H9 (cell line): ENCODE results near the gene C1orf21. TPM values are rescaled to one million over a fixed set of nuclear protein-coding genes. Genes with fewer than 3 reads are reported as not detected.

Experiments used
- DNase-seq: peaks from one replicate; pipeline ENCODE4 v3.0.0-alpha.2; 2017
- H2AFZ ChIP-seq: one replicate; pipeline ENCODE4 v1.6.1; 2013; ENCODE audit warnings: mild to moderate bottlenecking, low read length, control low read depth, moderate library complexity
- H2AK5ac ChIP-seq: 2 replicates; pipeline ENCODE4 v1.6.1; 2013; ENCODE audit warnings: low read length, control low read depth, mixed read lengths; ENCODE audit not compliant: insufficient read length
- H2BK120ac ChIP-seq: one replicate; pipeline ENCODE4 v1.6.1; 2013; ENCODE audit warnings: low read depth, mild to moderate bottlenecking, low read length, control low read depth, inconsistent platforms; ENCODE audit not compliant: poor library complexity, severe bottlenecking
- H2BK12ac ChIP-seq: 2 replicates; pipeline ENCODE4 v1.6.1; 2013; ENCODE audit warnings: low read length, control low read depth, mixed read lengths, low read depth; ENCODE audit not compliant: insufficient read length
- H2BK15ac ChIP-seq: 2 replicates; pipeline ENCODE4 v1.6.1; 2013; ENCODE audit warnings: low read depth, low read length, control low read depth
- H2BK20ac ChIP-seq: one replicate; pipeline ENCODE4 v1.6.1; 2013; ENCODE audit warnings: low read depth, mild to moderate bottlenecking, low read length, control low read depth, inconsistent platforms; ENCODE audit not compliant: poor library complexity, severe bottlenecking
- H2BK5ac ChIP-seq: 2 replicates; pipeline ENCODE4 v1.6.1; 2013; ENCODE audit warnings: low read length, control low read depth, mixed read lengths; ENCODE audit not compliant: insufficient read length
- H3K14ac ChIP-seq: 2 replicates; pipeline ENCODE4 v1.6.1; 2013; ENCODE audit warnings: low read length, control low read depth; ENCODE audit not compliant: insufficient read depth
- H3K18ac ChIP-seq: 2 replicates; pipeline ENCODE4 v1.6.1; 2013; ENCODE audit warnings: low read depth, mild to moderate bottlenecking, mixed read lengths, low read length, control low read depth; ENCODE audit not compliant: insufficient read length
- H3K23ac ChIP-seq: 2 replicates; pipeline ENCODE4 v1.6.1; 2013; ENCODE audit warnings: low read length, control low read depth, mixed read lengths, low read depth; ENCODE audit not compliant: insufficient read length
- H3K23me2 ChIP-seq: 2 replicates; pipeline ENCODE4 v1.6.1; 2013; ENCODE audit warnings: low read depth, mild to moderate bottlenecking, mixed read lengths, low read length, control low read depth; ENCODE audit not compliant: insufficient read length, poor library complexity, severe bottlenecking
- H3K27ac ChIP-seq: 2 replicates; pipeline ENCODE4 v1.5.1; 2013; ENCODE audit warnings: low read length, control low read depth, mixed read lengths, low read depth; ENCODE audit not compliant: insufficient read length
- H3K27me3 ChIP-seq: 2 replicates; pipeline ENCODE4 v1.6.1; 2013; ENCODE audit warnings: low read length, control low read depth, inconsistent platforms; ENCODE audit not compliant: insufficient read depth
- H3K4ac ChIP-seq: 2 replicates; pipeline ENCODE4 v1.6.1; 2013; ENCODE audit warnings: low read depth, mild to moderate bottlenecking, control low read depth, inconsistent platforms, low read length, moderate library complexity
- H3K4me1 ChIP-seq: 2 replicates; pipeline ENCODE4 v1.6.1; 2013; ENCODE audit warnings: low read length, control low read depth, inconsistent platforms; ENCODE audit not compliant: insufficient read depth
- H3K4me2 ChIP-seq: 2 replicates; pipeline ENCODE4 v1.6.1; 2013; ENCODE audit warnings: low read length, control low read depth, mixed read lengths; ENCODE audit not compliant: insufficient read length, insufficient read depth
- H3K56ac ChIP-seq: 2 replicates; pipeline ENCODE4 v1.6.1; 2013; ENCODE audit warnings: low read depth, mild to moderate bottlenecking, mixed read lengths, low read length, control low read depth; ENCODE audit not compliant: insufficient read length
- H3K79me1 ChIP-seq: 2 replicates; pipeline ENCODE4 v1.6.1; 2013; ENCODE audit warnings: low read depth, mild to moderate bottlenecking, moderate library complexity, low read length, control low read depth, inconsistent platforms; ENCODE audit not compliant: insufficient read depth, poor library complexity, severe bottlenecking
- H3K79me2 ChIP-seq: 2 replicates; pipeline ENCODE4 v1.6.1; 2013; ENCODE audit warnings: low read length, control low read depth, inconsistent platforms; ENCODE audit not compliant: insufficient read depth
- H3K9ac ChIP-seq: 2 replicates; pipeline ENCODE4 v1.6.1; 2013; ENCODE audit warnings: low read length, control low read depth, mixed read lengths; ENCODE audit not compliant: insufficient read length; ENCODE audit errors: extremely low read depth
- H3K9me3 ChIP-seq: one replicate; pipeline ENCODE4 v1.6.1; 2013; ENCODE audit warnings: low read depth, low read length, inconsistent platforms; ENCODE audit not compliant: control insufficient read depth
- H3T11ph ChIP-seq: one replicate; pipeline ENCODE4 v1.6.1; 2013; ENCODE audit warnings: mild to moderate bottlenecking, low read length, control low read depth, inconsistent platforms
- H4K20me1 ChIP-seq: one replicate; pipeline ENCODE4 v1.6.1; 2013; ENCODE audit not compliant: control insufficient read depth, insufficient read length, insufficient read depth
- H4K5ac ChIP-seq: 2 replicates; pipeline ENCODE4 v1.6.1; 2013; ENCODE audit warnings: low read depth, mild to moderate bottlenecking, mixed read lengths, low read length, control low read depth; ENCODE audit not compliant: insufficient read length
- H4K8ac ChIP-seq: replicated peaks from 2 replicates; pipeline ENCODE4 v1.6.1; 2013; ENCODE audit warnings: low read length, control low read depth, mixed read lengths, low read depth; ENCODE audit not compliant: insufficient read length
- H4K91ac ChIP-seq: 2 replicates; pipeline ENCODE4 v1.6.1; 2013; ENCODE audit warnings: low read depth, mild to moderate bottlenecking, moderate library complexity, mixed read lengths, low read length, control low read depth; ENCODE audit not compliant: insufficient read length
- H3K27ac Mint-ChIP-seq, 3 experiments: 2 replicates in 2 of 3; 3 replicates in 1 of 3; pipeline ENCODE4 v1.8.0; 2020 to 2021; ENCODE audit warnings: mixed read lengths in 3 of 3, mild to moderate bottlenecking in 1 of 3, moderate library complexity in 1 of 3
- H3K27me3 Mint-ChIP-seq: 2 replicates; pipeline ENCODE4 v1.8.0; 2021; ENCODE audit warnings: low read depth, mild to moderate bottlenecking, moderate library complexity, mixed read lengths
- H3K36me3 Mint-ChIP-seq, 3 experiments: 2 replicates in 2 of 3; 3 replicates in 1 of 3; pipeline ENCODE4 v1.8.0; 2020 to 2021; ENCODE audit warnings: low read depth in 3 of 3, mixed read lengths in 3 of 3; ENCODE audit not compliant: insufficient read depth in 1 of 3
- H3K4me1 Mint-ChIP-seq, 2 experiments: 2 replicates each; pipeline ENCODE4 v1.8.0; 2020; ENCODE audit warnings: mixed read lengths in 2 of 2
- H3K4me3 Mint-ChIP-seq, 2 experiments: 2 replicates in 1 of 2; 3 replicates in 1 of 2; pipeline ENCODE4 v1.8.0; 2020 to 2021; ENCODE audit warnings: mild to moderate bottlenecking in 2 of 2, mixed read lengths in 2 of 2, moderate library complexity in 1 of 2
- H3K9me3 Mint-ChIP-seq, 2 experiments: 2 replicates in 1 of 2; 3 replicates in 1 of 2; pipeline ENCODE4 v1.8.0; 2020; ENCODE audit warnings: mild to moderate bottlenecking in 2 of 2, mixed read lengths in 2 of 2, moderate library complexity in 1 of 2
- WGBS: extraction: QIAGEN DNeasy Blood & Tissue Kit; methylation state at CpG from one replicate; pipeline ENCODE4 v1.1.7; 2013; ENCODE audit warnings: missing lambda C conversion rate, low lambda C conversion rate, mixed read lengths; ENCODE audit not compliant: insufficient read length; ENCODE audit errors: extremely low coverage; 5-methylcytosine and 5-hydroxymethylcytosine counted together
- total RNA-seq: library from RNA; stranded (reverse); gene quantifications from 2 replicates; pipeline ENCODE4 v1.2.1, GENCODE V29; 2021
- TF ChIP-seq, protein P1 (sequence below): fragments of 200-600 bp; sonication (generic); conservative IDR thresholded peaks from 3 replicates; pipeline ENCODE4 v1.8.0; 2021; ENCODE audit warnings: antibody characterized with exemption, mild to moderate bottlenecking

The C1orf21 gene
- total RNA-seq, 1 experiment from 2014 or later, result 36.0 TPM

DNA sequence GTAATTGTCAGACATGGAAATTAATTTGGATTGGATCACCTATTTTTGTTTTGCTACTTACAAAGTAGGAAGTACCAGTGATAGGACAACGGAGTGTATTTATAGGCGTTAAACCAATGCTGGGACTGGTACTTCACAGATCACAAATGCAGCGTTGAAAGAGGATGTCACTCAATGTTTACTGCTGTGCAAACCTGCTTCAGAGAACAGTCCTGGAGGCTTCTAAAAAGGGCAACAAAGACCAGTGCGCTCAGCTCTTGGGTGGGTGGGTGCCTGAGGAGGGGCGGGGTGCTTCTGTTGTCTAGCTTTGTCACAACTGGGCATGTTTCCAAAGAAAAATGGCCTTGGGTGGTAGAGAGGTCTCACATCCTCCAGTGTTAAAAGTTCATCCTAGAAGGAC lies 2.1 kb downstream of the C1orf21 start:
- H3K4me1 Mint-ChIP-seq, result peaks cover 64 to 76% of the 10 kb centered on the region in 2 experiments
- H3K27ac Mint-ChIP-seq, result no peak overlapping the region
- Histone ChIP-seq H3K9me3 (no peaks in the 10 kb centered on the region), H3K4me1 (peaks cover 13% of the 10 kb centered on the region; the same call in 1 of the 2 replicates), H3K56ac (no peak overlapping the region), H4K8ac (no peak overlapping the region), H3K23ac (no peak overlapping the region), H3K4ac (no peak overlapping the region), H2BK120ac (no peak overlapping the region), H3K27me3 (no peaks in the 10 kb centered on the region), H3K9ac (no peak overlapping the region), H3K18ac (no peak overlapping the region), H3K79me1 (no peaks in the 10 kb centered on the region), H3K23me2 (peaks cover 14% of the 10 kb centered on the region), H3K14ac (no peak overlapping the region), H2BK20ac (no peak overlapping the region), H2BK12ac (no peak overlapping the region), H4K5ac (no peak overlapping the region), H2AK5ac (no peak overlapping the region), H2BK5ac (no peak overlapping the region), H4K91ac (no peak overlapping the region), H3T11ph (no peak overlapping the region), H3K4me2 (peak overlapping the region; percentile 82), H3K79me2 (peaks cover 4% of the 10 kb centered on the region; the same call in 1 of the 2 replicates), H2BK15ac (no peak overlapping the region), H2AFZ (no peak overlapping the region), H3K27ac (no peak overlapping the region), H4K20me1 (no peaks in the 10 kb centered on the region)
- TF ChIP-seq, protein P1, sequence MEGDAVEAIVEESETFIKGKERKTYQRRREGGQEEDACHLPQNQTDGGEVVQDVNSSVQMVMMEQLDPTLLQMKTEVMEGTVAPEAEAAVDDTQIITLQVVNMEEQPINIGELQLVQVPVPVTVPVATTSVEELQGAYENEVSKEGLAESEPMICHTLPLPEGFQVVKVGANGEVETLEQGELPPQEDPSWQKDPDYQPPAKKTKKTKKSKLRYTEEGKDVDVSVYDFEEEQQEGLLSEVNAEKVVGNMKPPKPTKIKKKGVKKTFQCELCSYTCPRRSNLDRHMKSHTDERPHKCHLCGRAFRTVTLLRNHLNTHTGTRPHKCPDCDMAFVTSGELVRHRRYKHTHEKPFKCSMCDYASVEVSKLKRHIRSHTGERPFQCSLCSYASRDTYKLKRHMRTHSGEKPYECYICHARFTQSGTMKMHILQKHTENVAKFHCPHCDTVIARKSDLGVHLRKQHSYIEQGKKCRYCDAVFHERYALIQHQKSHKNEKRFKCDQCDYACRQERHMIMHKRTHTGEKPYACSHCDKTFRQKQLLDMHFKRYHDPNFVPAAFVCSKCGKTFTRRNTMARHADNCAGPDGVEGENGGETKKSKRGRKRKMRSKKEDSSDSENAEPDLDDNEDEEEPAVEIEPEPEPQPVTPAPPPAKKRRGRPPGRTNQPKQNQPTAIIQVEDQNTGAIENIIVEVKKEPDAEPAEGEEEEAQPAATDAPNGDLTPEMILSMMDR, result no peak
- peak overlapping the region; percentile 81 to 91 for H3K4me3 Mint-ChIP-seq
- WGBS, result no CpG with 5 or more reads among the region's 5 CpGs
- H3K36me3 Mint-ChIP-seq, result peaks cover 0 to 9% (median 0%) of the 10 kb centered on the region in 3 experiments; a peak in 1 of 7 replicates
- no peak for DNase-seq
- H3K9me3 Mint-ChIP-seq, result no peaks in the 10 kb centered on the region; a peak in 1 of 5 replicates
- H3K27me3 Mint-ChIP-seq, result peaks cover 22% of the 10 kb centered on the region
